Erythroblast (primary cell): Measurements from ENCODE around the gene CYTH3.

Experiments
- GATA1 ChIP-seq: IDR thresholded peaks from 2 replicates; pipeline ENCODE4 v1.6.1; 2011; ENCODE audit warnings: low read depth, mild to moderate bottlenecking, control low read depth, low read length, moderate library complexity
- POLR2A ChIP-seq: IDR thresholded peaks from 2 replicates; pipeline ENCODE4 v1.6.1; 2011; ENCODE audit warnings: mild to moderate bottlenecking, low read length

- TF ChIP-seq POLR2A (no peak), GATA1 (no peak)
These were observed 34.7 kb downstream of the CYTH3 start for GRCh38 chr7:6237730-6238129.
